SK-N-SH (cell line): ENCODE results near the gene THEMIS2. TPM values are rescaled to one million over a fixed set of nuclear protein-coding genes. Genes with fewer than 3 reads are reported as not detected.
A peak's percentile ranks its signal among the peaks of the same experiment; 100 is the strongest.

ENCODE experiments used
- CTCF ChIA-PET: fragments of 300-600, 350-600 bp; formaldehyde crosslinking; extraction: SDS; loops from one replicate; lab custom pipeline; 2021; lab: Yijun Ruan, JAX
- POLR2A ChIA-PET: fragments of 350-600 bp; sonication (Branson Sonifier 250); formaldehyde crosslinking; extraction: SDS; loops from one replicate; lab custom pipeline; 2020; ENCODE audit warnings: antibody characterized with exemption, inconsistent platforms; lab: Yijun Ruan, JAX
- DNase-seq: peaks from one replicate; pipeline ENCODE4 v3.0.0; 2012
- H2AFZ ChIP-seq: fragments of 200-600 bp; sonication (generic); 2 replicates; pipeline ENCODE4 v1.8.1; 2016; ENCODE audit warnings: antibody characterized with exemption, mild to moderate bottlenecking, low read depth
- H3F3A ChIP-seq: fragments of 200-600 bp; sonication (generic); replicated peaks from 2 replicates; pipeline ENCODE3; 2016; ENCODE audit warnings: antibody characterized with exemption, mild to moderate bottlenecking; ENCODE audit not compliant: insufficient read depth
- H3K27ac ChIP-seq, 2 experiments: fragments of 200-500 bp in 1 of 2; fragments of 200-600 bp in 1 of 2; sonication (Bioruptor generic) in 1 of 2; sonication (generic), shearing (Covaris generic) in 1 of 2; 2 replicates each; pipeline versions ENCODE4 v1.5.1 to v1.6.1; 2014 to 2016; ENCODE audit warnings: low read depth in 2 of 2, inconsistent platforms in 1 of 2, low read length in 1 of 2, mild to moderate bottlenecking in 1 of 2, mixed read lengths in 1 of 2
- H3K27me3 ChIP-seq: fragments of 200-600 bp; sonication (generic), shearing (Covaris generic); 2 replicates; pipeline ENCODE4 v1.6.1; 2016; ENCODE audit warnings: mixed run types; ENCODE audit not compliant: insufficient read depth
- H3K36me3 ChIP-seq, 2 experiments: fragments of 200-500 bp in 1 of 2; fragments of 200-600 bp in 1 of 2; sonication (Bioruptor generic) in 1 of 2; sonication (generic) in 1 of 2; replicated peaks in 1 of 2; 2 replicates each; pipeline versions ENCODE3 to v1.5.1; 2014 to 2016; ENCODE audit warnings: low read length in 1 of 2, mild to moderate bottlenecking in 1 of 2; ENCODE audit not compliant: insufficient read depth in 2 of 2, control insufficient read depth in 1 of 2
- H3K4me1 ChIP-seq, 2 experiments: fragments of 200-500 bp in 1 of 2; fragments of 200-600 bp in 1 of 2; sonication (Bioruptor generic) in 1 of 2; sonication (generic), shearing (Covaris generic) in 1 of 2; 2 replicates each; pipeline versions ENCODE4 v1.5.1 to v1.6.1; 2014 to 2016; ENCODE audit warnings: low read depth in 1 of 2, low read length in 1 of 2, mixed run types in 1 of 2; ENCODE audit not compliant: insufficient read depth in 2 of 2, control insufficient read depth in 1 of 2
- H3K4me2 ChIP-seq: fragments of 200-600 bp; sonication (generic), shearing (Covaris generic); 2 replicates; pipeline ENCODE4 v1.6.1; 2017; ENCODE audit warnings: mixed run types
- H3K4me3 ChIP-seq, 2 experiments: fragments of 200-500 bp in 1 of 2; fragments of 200-600 bp in 1 of 2; sonication (Bioruptor generic) in 1 of 2; sonication (generic), shearing (Covaris generic) in 1 of 2; 2 replicates each; pipeline versions ENCODE4 v1.5.1 to v1.8.1; 2014 to 2016; ENCODE audit warnings: low read depth in 2 of 2, inconsistent platforms in 1 of 2, low read length in 1 of 2, mild to moderate bottlenecking in 1 of 2, mixed read lengths in 1 of 2, moderate library complexity in 1 of 2
- H3K79me2 ChIP-seq: fragments of 200-600 bp; sonication (generic); 2 replicates; pipeline ENCODE4 v1.8.1; 2017; ENCODE audit warnings: mild to moderate bottlenecking; ENCODE audit not compliant: insufficient read depth
- H3K9ac ChIP-seq: fragments of 200-600 bp; sonication (generic); 2 replicates; pipeline ENCODE4 v1.6.1; 2017; ENCODE audit warnings: mixed run types
- H3K9me2 ChIP-seq: fragments of 200-600 bp; sonication (generic); 2 replicates; pipeline ENCODE4 v1.6.1; 2017; ENCODE audit warnings: mixed run types
- H3K9me3 ChIP-seq: fragments of 200-600 bp; sonication (generic); 2 replicates; pipeline ENCODE4 v1.6.1; 2017; ENCODE audit warnings: mixed run types, mild to moderate bottlenecking, moderate library complexity
- H4K20me1 ChIP-seq: fragments of 200-600 bp; sonication (generic); 2 replicates; pipeline ENCODE4 v1.6.1; 2017; ENCODE audit warnings: mild to moderate bottlenecking, mixed run types; ENCODE audit not compliant: insufficient read depth
- FOSL2 ChIP-seq: IDR thresholded peaks from 2 replicates; pipeline ENCODE4 v1.4.0; 2012; ENCODE audit warnings: low read depth, mild to moderate bottlenecking, moderate library complexity, borderline replicate concordance
- GATA2 ChIP-seq: sonication (generic); formaldehyde crosslinking; IDR thresholded peaks from 2 replicates; pipeline ENCODE4 v1.5.0; 2020; ENCODE audit warnings: mild to moderate bottlenecking, missing genetic modification reagents
- MEF2A ChIP-seq: IDR thresholded peaks from 2 replicates; pipeline ENCODE4 v1.4.0; 2012; ENCODE audit warnings: low read depth, borderline replicate concordance
- MXI1 ChIP-seq: IDR thresholded peaks from 2 replicates; pipeline ENCODE4 v1.6.1; 2012; ENCODE audit warnings: mild to moderate bottlenecking, low read depth, low read length, improper control_type of control experiment
- NRF1 ChIP-seq: IDR thresholded peaks from 2 replicates; pipeline ENCODE4 v1.6.1; 2012; ENCODE audit warnings: low read depth, mild to moderate bottlenecking, low read length
- POLR2AphosphoS5 ChIP-seq: IDR thresholded peaks from 2 replicates; pipeline ENCODE4 v1.6.1; 2012; ENCODE audit warnings: low read depth, low read length
- RFX5 ChIP-seq: IDR thresholded peaks from 2 replicates; pipeline ENCODE4 v1.6.1; 2012; ENCODE audit warnings: mild to moderate bottlenecking, improper control_type of control experiment, low read length
- TAF1 ChIP-seq: IDR thresholded peaks from 2 replicates; pipeline ENCODE4 v1.6.1; 2012; ENCODE audit warnings: low read depth, mild to moderate bottlenecking, low read length, moderate library complexity, borderline replicate concordance
- TEAD4 ChIP-seq: IDR thresholded peaks from 2 replicates; pipeline ENCODE4 v1.4.0; 2012; ENCODE audit warnings: mild to moderate bottlenecking, borderline replicate concordance; ENCODE audit not compliant: insufficient read depth
- WGBS: methylation state at CpG from one replicate; pipeline ENCODE4 v1.1.6; 2017; ENCODE audit warnings: low lambda C conversion rate; 5-methylcytosine and 5-hydroxymethylcytosine counted together
- polyA plus RNA-seq, 3 experiments: library from polyadenylated mRNA; depleted of rRNA; stranded (reverse); fragments of >200 nt; gene quantifications; 2 replicates each; pipeline ENCODE4 v1.2.3, GENCODE V29; 2012
- TF ChIP-seq, protein P1 (sequence below): IDR thresholded peaks from 2 replicates; pipeline ENCODE4; 2012

The THEMIS2 gene
- 4.1 and 4.9 TPM in 2 replicates for polyA plus RNA-seq (2012; rRNA removed)
- 2.2 and 3.0 TPM in 2 replicates for polyA plus RNA-seq (2012; cell fraction: cytosol; rRNA removed)
- 5.5 and 6.4 TPM in 2 replicates for polyA plus RNA-seq (2012; cell fraction: nucleus; rRNA removed)

DNA sequence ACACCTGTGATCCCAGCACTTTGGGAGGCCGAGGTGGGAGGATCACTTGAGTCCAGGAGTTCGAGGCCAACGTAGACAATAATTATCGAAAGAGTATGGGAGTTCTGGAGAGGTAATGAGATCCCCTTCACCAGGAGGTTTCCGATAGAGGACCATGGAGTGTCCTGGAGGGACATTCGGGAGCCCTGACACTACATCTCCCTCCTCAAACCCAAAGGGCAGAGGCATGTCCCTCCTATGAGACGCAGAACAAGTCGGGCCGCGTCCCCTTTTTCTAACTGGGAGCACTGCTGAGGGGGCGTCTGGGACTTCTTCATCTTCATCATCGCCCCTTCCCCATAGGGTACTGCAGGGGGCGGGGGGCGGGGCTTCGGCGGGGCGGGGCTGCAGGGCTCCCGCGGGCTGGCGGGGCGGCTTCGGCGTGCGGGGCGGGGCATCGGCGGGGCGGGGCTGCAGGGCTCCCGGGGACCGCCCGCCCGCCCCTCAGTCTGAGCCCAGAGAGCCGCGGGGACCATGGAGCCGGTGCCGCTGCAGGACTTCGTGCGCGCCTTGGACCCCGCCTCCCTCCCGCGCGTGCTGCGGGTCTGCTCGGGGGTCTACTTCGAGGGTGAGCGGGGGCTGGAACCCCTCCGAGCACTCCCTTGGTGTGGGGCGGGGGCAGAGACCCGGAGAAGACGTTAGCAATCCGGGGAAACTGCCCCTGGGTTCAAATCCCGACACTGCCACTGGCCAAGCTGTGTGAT, at the start of gene THEMIS2:
Gene THEMIS2, plus strand, starts transcription at position 486 of the 743 bp plus-strand sequence. Its CDS starts 28 bp downstream, at position 514.
- Histone ChIP-seq H3K4me1 (peaks cover 0 to 14% of the 10 kb centered on the region in 2 experiments; a peak in 1 of 4 replicates), H3K9ac (peak within 1 kb of the TSS; percentile 50), H3K79me2 (no peaks in the 10 kb centered on the region), H3K27me3 (no peaks in the 10 kb centered on the region), H3K9me2 (no peaks in the 10 kb centered on the region), H3K4me3 (peak within 1 kb of the TSS; percentile 64 to 81), H3K36me3 (no peaks in the 10 kb centered on the region), H2AFZ (peak within 1 kb of the TSS; percentile 98), H3K4me2 (peak within 1 kb of the TSS; percentile 92), H3F3A (peaks cover 18% of the 10 kb centered on the region), H3K27ac (peak within 1 kb of the TSS in 1 of 2 experiments; percentile 11; a peak in 1 of 4 replicates), H4K20me1 (no peaks in the 10 kb centered on the region), H3K9me3 (no peaks in the 10 kb centered on the region)
- POLR2A ChIA-PET, result interaction anchor here (1.4 kb wide), 1 partner anchor 9 kb away, joined by 5 read pairs; no protein-coding TSS in a partner anchor
- TF ChIP-seq POLR2AphosphoS5, result 0 out of 2 replicates have a peak, but pooled peaks have one; percentile 25
- no peak for TF ChIP-seq NRF1
- TF ChIP-seq FOSL2, result no peak
- TF ChIP-seq TAF1, result peak; percentile 57
- no peak for TF ChIP-seq GATA2 (CRISPR knock-in tag)
- no peak for TF ChIP-seq TEAD4
- CTCF ChIA-PET, result interaction anchor here (1.0 kb wide), 1 partner anchor 15 kb away, joined by 3 read pairs; no protein-coding TSS in a partner anchor
- DNase-seq, result peak; percentile 98
- 19% methylated on average over 13 of the region's 53 CpGs for WGBS

- 97% methylated on average over 4 of the region's 4 CpGs for WGBS
- TF ChIP-seq, protein P1, sequence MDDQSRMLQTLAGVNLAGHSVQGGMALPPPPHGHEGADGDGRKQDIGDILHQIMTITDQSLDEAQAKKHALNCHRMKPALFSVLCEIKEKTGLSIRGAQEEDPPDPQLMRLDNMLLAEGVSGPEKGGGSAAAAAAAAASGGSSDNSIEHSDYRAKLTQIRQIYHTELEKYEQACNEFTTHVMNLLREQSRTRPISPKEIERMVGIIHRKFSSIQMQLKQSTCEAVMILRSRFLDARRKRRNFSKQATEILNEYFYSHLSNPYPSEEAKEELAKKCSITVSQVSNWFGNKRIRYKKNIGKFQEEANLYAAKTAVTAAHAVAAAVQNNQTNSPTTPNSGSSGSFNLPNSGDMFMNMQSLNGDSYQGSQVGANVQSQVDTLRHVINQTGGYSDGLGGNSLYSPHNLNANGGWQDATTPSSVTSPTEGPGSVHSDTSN, result no peak
- TF ChIP-seq MXI1 (no peak), MEF2A (no peak), RFX5 (no peak)
- Histone ChIP-seq H3K79me2 (no peaks in the 10 kb centered on the region), H3F3A (peaks cover 7% of the 10 kb centered on the region), H3K4me1 (no peaks in the 10 kb centered on the region), H3K9ac (no peak overlapping the region), H3K4me2 (no peak overlapping the region), H3K4me3 (no peak overlapping the region), H4K20me1 (no peaks in the 10 kb centered on the region), H3K36me3 (peaks cover 15 to 21% of the 10 kb centered on the region in 2 experiments), H3K27me3 (no peaks in the 10 kb centered on the region), H3K9me2 (no peaks in the 10 kb centered on the region), H3K27ac (no peak overlapping the region), H3K9me3 (no peaks in the 10 kb centered on the region), H2AFZ (no peak overlapping the region)
- DNase-seq, result no peak
- CTCF ChIA-PET, result no interaction called here
- POLR2A ChIA-PET, result interaction anchor here (0.6 kb wide), 1 partner anchor 34 kb away, joined by 3 read pairs; no protein-coding TSS in a partner anchor
These were observed 48.6 kb upstream of the THEMIS2 start for GRCh38 chr1:27823784-27824183.
